AG04450 (cell line): ENCODE data around the gene FSTL4. TPM values are rescaled to one million over a fixed set of nuclear protein-coding genes. Genes with fewer than 3 reads are reported as not detected.
"Not testable (repeated sequence)": the region's sequence is repeated elsewhere in the genome, so short reads cannot be mapped to it uniquely, and the experiment has no call there.

Source experiments
- CTCF ChIA-PET: fragments of 300-600, 350-600 bp; formaldehyde crosslinking; extraction: SDS; loops from one replicate; lab custom pipeline; 2022; ENCODE audit warnings: antibody characterized with exemption, inconsistent platforms; lab: Charles Lee
- POLR2A ChIA-PET: fragments of 350-600 bp; formaldehyde crosslinking; extraction: SDS; loops from one replicate; lab custom pipeline; 2021; ENCODE audit warnings: antibody characterized with exemption, inconsistent platforms; lab: Yijun Ruan, JAX
- DNase-seq: peaks from one replicate; pipeline ENCODE4 v3.0.0-alpha.2; 2011; ENCODE audit warnings: low read depth, low spot score
- H3K27ac ChIP-seq: one replicate; pipeline ENCODE4 v1.5.1; 2012; ENCODE audit warnings: low read depth, low read length, control low read depth
- H3K27me3 ChIP-seq: one replicate; pipeline ENCODE4 v1.6.0; 2012; ENCODE audit warnings: low read length; ENCODE audit not compliant: control insufficient read depth, insufficient read depth
- H3K4me3 ChIP-seq: 2 replicates; pipeline ENCODE4 v1.5.1; 2011; ENCODE audit warnings: mild to moderate bottlenecking, low read depth, low read length, control low read depth
- H3K9me3 ChIP-seq: 2 replicates; pipeline ENCODE4 v1.5.1; 2012; ENCODE audit warnings: low read length; ENCODE audit not compliant: control insufficient read depth, insufficient read depth
- polyA plus RNA-seq: library from polyadenylated mRNA; depleted of rRNA; stranded (reverse); fragments of >200 nt; gene quantifications from 2 replicates; pipeline ENCODE4 v1.2.3, GENCODE V29; 2011
- TF ChIP-seq, protein P1 (sequence below): IDR thresholded peaks from 2 replicates; pipeline ENCODE4 v1.5.1; 2011; ENCODE audit warnings: low read depth, low read length, control low read depth, inconsistent platforms

The FSTL4 gene
- polyA plus RNA-seq, 1 experiment = 0.11 TPM

DNA sequence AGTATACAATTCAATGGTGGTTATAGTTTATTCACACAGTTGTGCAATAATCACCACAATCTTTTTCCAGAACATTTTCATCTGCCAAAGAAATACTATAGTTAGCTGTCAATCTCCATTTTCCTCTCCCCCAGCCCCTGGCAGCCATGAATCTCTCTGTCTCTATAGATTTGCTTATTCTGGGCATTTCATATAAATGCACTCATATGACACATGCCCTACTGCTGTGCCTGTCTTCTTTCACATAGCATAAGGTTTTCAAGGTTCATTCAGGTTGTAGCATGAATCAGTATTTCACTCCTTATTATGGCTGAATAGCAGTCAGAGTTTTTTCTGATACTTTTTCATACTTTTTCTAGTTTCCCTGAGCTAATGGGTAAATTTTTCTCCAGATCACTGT lies 432.9 kb downstream of the FSTL4 start:
- DNase-seq = no peak
- Histone ChIP-seq H3K27me3 (no peaks in the 10 kb centered on the region), H3K9me3 (no peaks in the 10 kb centered on the region), H3K4me3 (no peak overlapping the region), H3K27ac (no peak overlapping the region)
- TF ChIP-seq, protein P1, sequence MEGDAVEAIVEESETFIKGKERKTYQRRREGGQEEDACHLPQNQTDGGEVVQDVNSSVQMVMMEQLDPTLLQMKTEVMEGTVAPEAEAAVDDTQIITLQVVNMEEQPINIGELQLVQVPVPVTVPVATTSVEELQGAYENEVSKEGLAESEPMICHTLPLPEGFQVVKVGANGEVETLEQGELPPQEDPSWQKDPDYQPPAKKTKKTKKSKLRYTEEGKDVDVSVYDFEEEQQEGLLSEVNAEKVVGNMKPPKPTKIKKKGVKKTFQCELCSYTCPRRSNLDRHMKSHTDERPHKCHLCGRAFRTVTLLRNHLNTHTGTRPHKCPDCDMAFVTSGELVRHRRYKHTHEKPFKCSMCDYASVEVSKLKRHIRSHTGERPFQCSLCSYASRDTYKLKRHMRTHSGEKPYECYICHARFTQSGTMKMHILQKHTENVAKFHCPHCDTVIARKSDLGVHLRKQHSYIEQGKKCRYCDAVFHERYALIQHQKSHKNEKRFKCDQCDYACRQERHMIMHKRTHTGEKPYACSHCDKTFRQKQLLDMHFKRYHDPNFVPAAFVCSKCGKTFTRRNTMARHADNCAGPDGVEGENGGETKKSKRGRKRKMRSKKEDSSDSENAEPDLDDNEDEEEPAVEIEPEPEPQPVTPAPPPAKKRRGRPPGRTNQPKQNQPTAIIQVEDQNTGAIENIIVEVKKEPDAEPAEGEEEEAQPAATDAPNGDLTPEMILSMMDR = no peak
- ChIA-PET POLR2A (no interaction called here), CTCF (no interaction called here)

DNA sequence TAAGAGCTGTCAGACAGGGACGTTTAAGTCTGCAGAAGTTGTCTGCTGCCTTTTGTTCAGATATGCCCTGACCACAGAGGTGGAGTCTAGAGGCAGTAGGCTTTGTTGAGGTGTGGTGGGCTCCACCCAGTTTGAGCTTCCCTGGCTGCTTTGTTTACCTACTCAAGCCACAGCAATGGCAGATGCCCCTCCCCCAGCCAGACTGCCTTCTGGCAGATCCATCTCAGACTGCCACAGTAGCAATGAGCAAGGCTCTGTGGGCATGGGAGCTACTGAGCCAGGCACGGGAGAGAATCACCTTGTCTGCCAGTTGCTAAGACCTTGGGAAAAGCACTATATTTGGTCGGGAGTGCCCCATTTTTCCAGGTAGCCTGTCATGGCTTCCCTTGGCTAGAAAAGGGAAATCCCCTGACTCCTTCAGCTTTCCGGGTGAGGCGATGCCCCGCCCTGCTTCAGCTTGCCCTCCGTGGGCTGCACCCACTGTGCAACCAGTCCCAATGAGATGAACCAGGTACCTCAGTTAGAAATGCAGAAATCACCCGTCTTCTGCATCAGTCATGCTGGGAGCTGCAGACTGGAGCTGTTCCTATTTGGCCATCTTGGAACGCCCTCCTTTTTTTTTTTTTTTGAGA lies 441.5 kb downstream of the FSTL4 start:
- H3K27ac ChIP-seq, H3K9me3 ChIP-seq, H3K27me3 ChIP-seq, H3K4me3 ChIP-seq, CTCF ChIA-PET, POLR2A ChIA-PET, DNase-seq: not testable (repeated sequence)

DNA sequence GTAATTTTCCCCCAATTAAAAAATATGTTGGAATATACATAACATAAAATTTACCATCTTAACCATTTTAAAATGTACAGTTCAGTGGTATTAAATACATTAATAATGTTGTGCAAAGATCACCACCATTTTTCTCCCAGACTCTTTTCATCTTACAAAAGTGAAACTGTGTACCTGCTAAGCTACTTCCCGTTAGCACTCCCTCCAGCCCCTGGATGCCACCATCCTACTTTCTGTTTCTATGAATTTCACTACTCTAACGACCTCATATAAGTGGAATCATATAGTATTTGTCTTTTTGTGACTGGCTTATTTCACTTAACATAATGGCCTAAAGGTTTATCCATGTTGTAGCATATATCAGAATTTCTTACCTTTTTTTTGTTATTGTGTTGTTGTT lies 447.6 kb downstream of the FSTL4 start:
- no peak overlapping the region for H3K27ac ChIP-seq
- ChIA-PET POLR2A (no interaction called here), CTCF (interaction anchor here (1.6 kb wide), 1 partner anchor 83 kb away, joined by 4 read pairs; no protein-coding TSS in a partner anchor)
- H3K9me3 ChIP-seq = no peaks in the 10 kb centered on the region
- no peaks in the 10 kb centered on the region for H3K27me3 ChIP-seq
- H3K4me3 ChIP-seq = no peak overlapping the region
- DNase-seq = no peak
- TF ChIP-seq, protein P1 = no peak

DNA sequence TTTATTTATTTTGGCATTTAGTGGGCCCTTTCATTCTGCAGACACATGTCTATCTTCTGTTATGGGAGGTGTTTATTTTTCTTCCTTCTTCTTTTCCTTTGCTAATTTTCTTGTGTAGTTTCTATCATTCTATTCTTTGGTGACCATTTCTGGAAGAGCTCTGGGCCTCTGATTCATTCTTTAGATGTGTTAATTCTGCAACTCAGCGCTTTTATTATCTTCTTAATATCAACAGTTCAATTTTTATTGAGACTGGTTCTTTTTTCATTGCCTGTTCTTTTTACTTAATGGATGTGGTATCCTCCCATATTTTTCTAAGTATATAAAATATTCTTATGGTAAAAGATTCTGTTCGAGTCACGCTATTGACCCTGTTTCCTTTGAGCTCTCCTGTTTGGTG lies 448.5 kb downstream of the FSTL4 start:
- TF ChIP-seq, protein P1 = no peak
- Histone ChIP-seq H3K27me3 (no peaks in the 10 kb centered on the region), H3K9me3 (no peaks in the 10 kb centered on the region), H3K27ac (no peak overlapping the region), H3K4me3 (no peak overlapping the region)
- ChIA-PET CTCF (interaction anchor here (1.6 kb wide), 1 partner anchor 84 kb away, joined by 4 read pairs; no protein-coding TSS in a partner anchor), POLR2A (no interaction called here)
- no peak for DNase-seq

DNA sequence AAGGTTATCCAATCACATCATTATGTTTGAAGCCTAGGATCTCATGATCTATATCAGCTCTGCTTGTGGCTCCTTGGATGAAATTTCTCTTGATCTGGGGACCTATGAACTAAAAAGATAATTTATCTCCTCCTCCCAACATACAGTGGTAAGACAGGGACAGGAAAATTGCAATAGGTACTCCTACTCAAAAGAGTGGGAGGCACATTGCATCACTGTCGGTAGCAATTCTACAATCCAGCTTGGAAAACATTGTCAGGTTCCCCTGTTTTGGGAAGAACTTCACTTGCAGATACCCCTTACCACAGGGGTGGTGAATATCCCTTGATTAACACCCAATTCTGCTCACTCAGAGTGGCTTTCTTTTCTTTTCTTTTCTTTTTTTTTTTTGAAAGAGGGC lies 452.8 kb downstream of the FSTL4 start:
- H3K9me3 ChIP-seq = no peaks in the 10 kb centered on the region
- H3K27ac ChIP-seq = no peak overlapping the region
- peaks cover 5% of the 10 kb centered on the region for H3K27me3 ChIP-seq
- no peak overlapping the region for H3K4me3 ChIP-seq
- TF ChIP-seq, protein P1 = no peak
- DNase-seq = no peak
- CTCF ChIA-PET = no interaction called here
- POLR2A ChIA-PET = no interaction called here
